IMR-90 (cell line): ENCODE results near the gene ZNF831. TPM values are rescaled to one million over a fixed set of nuclear protein-coding genes. Genes with fewer than 3 reads are reported as not detected.

Experiments used
- ATAC-seq: fragments of 200-7000 bp; cut with Tn5 transposase; 2 replicates; pipeline ENCODE4 v1.9.1; 2020; ENCODE audit warnings: low read depth, mild to moderate bottlenecking, moderate library complexity
- BruUV-seq: library from RNA; stranded (reverse); fragments of 400-500 nt; replicated peaks from 2 replicates; lab custom pipeline; 2021; lab: Mats Ljungman, UMichigan
- CTCF ChIA-PET: fragments of 300-600 bp; formaldehyde crosslinking; extraction: SDS; loops from one replicate; lab custom pipeline; 2021; ENCODE audit warnings: antibody characterized with exemption; lab: Yijun Ruan, JAX
- POLR2A ChIA-PET: fragments of 300-600 bp; sonication (Branson Sonifier 250); formaldehyde crosslinking; loops from one replicate; lab custom pipeline; 2022; ENCODE audit warnings: antibody characterized with exemption; ENCODE audit not compliant: unreplicated experiment; lab: Charles Lee
- DNase-seq: peaks from one replicate; pipeline ENCODE4 v3.0.0; 2013
- H2AFZ ChIP-seq: replicated peaks from 2 replicates; pipeline ENCODE3; 2013; ENCODE audit warnings: low read length, mild to moderate bottlenecking; ENCODE audit not compliant: poor library complexity
- H2AK5ac ChIP-seq: 2 replicates; pipeline ENCODE4 v1.6.1; 2013; ENCODE audit warnings: low read depth, low read length, inconsistent platforms
- H2AK9ac ChIP-seq: replicated peaks from 2 replicates; pipeline ENCODE3; 2013; ENCODE audit warnings: mild to moderate bottlenecking, low read depth, low read length, moderate library complexity; ENCODE audit not compliant: poor library complexity
- H2BK120ac ChIP-seq: 2 replicates; pipeline ENCODE4 v1.6.1; 2013; ENCODE audit warnings: low read depth, low read length, inconsistent platforms
- H2BK15ac ChIP-seq: 3 replicates; pipeline ENCODE4 v1.6.1; 2013; ENCODE audit warnings: low read depth, low read length, inconsistent platforms
- H2BK20ac ChIP-seq: 2 replicates; pipeline ENCODE4 v1.6.1; 2013; ENCODE audit warnings: low read depth, mild to moderate bottlenecking, inconsistent platforms, low read length, moderate library complexity
- H2BK5ac ChIP-seq: 2 replicates; pipeline ENCODE4 v1.6.1; 2013; ENCODE audit warnings: mild to moderate bottlenecking, low read depth, low read length, inconsistent platforms; ENCODE audit not compliant: poor library complexity, severe bottlenecking
- H3K14ac ChIP-seq: replicated peaks from 2 replicates; pipeline ENCODE4 v1.6.1; 2013; ENCODE audit warnings: low read depth, low read length, inconsistent platforms
- H3K18ac ChIP-seq: 2 replicates; pipeline ENCODE4 v1.6.1; 2013; ENCODE audit warnings: low read depth, low read length, control low read depth
- H3K23ac ChIP-seq: 2 replicates; pipeline ENCODE4 v1.6.1; 2013; ENCODE audit warnings: low read depth, low read length, inconsistent platforms
- H3K27ac ChIP-seq: 2 replicates; pipeline ENCODE4 v1.5.1; 2013; ENCODE audit warnings: mild to moderate bottlenecking, control low read depth, low read length; ENCODE audit not compliant: insufficient read depth
- H3K27me3 ChIP-seq: 2 replicates; pipeline ENCODE4 v1.6.1; 2013; ENCODE audit warnings: low read length; ENCODE audit not compliant: control insufficient read depth, insufficient read depth
- H3K36me3 ChIP-seq: 2 replicates; pipeline ENCODE4 v1.6.1; 2013; ENCODE audit warnings: low read length, mixed read lengths; ENCODE audit not compliant: control insufficient read depth, insufficient read depth
- H3K4ac ChIP-seq: 2 replicates; pipeline ENCODE4 v1.6.1; 2013; ENCODE audit warnings: low read depth, low read length, inconsistent platforms
- H3K4me1 ChIP-seq: 2 replicates; pipeline ENCODE4 v1.6.1; 2013; ENCODE audit warnings: low read length, mixed read lengths; ENCODE audit not compliant: control insufficient read depth, insufficient read depth
- H3K4me2 ChIP-seq: 2 replicates; pipeline ENCODE4 v1.6.1; 2013; ENCODE audit warnings: low read depth, mild to moderate bottlenecking, control low read depth, low read length, moderate library complexity
- H3K4me3 ChIP-seq: 2 replicates; pipeline ENCODE4 v1.5.1; 2013; ENCODE audit warnings: low read depth, mild to moderate bottlenecking, control low read depth, low read length, moderate library complexity; ENCODE audit not compliant: insufficient read depth
- H3K56ac ChIP-seq: 2 replicates; pipeline ENCODE4 v1.6.1; 2013; ENCODE audit warnings: low read length, inconsistent platforms; ENCODE audit not compliant: insufficient read depth; ENCODE audit errors: extremely low read depth
- H3K79me1 ChIP-seq, 2 experiments: 2 replicates each; pipeline ENCODE4 v1.6.1; 2013; ENCODE audit warnings: low read length in 2 of 2, inconsistent platforms in 1 of 2, low read depth in 1 of 2
- H3K9ac ChIP-seq: 2 replicates; pipeline ENCODE4 v1.6.1; 2013; ENCODE audit warnings: low read depth, low read length, control low read depth
- H3K9me1 ChIP-seq: 2 replicates; pipeline ENCODE4 v1.6.1; 2013; ENCODE audit warnings: low read length, inconsistent platforms; ENCODE audit not compliant: insufficient read depth
- H3K9me3 ChIP-seq: 2 replicates; pipeline ENCODE4 v1.6.1; 2013; ENCODE audit warnings: low read length; ENCODE audit not compliant: control insufficient read depth, insufficient read depth
- H4K20me1 ChIP-seq: 2 replicates; pipeline ENCODE4 v1.6.1; 2013; ENCODE audit warnings: low read length, inconsistent platforms; ENCODE audit not compliant: insufficient read depth
- H4K5ac ChIP-seq: 2 replicates; pipeline ENCODE4 v1.6.1; 2013; ENCODE audit warnings: mild to moderate bottlenecking, low read depth, low read length, control low read depth
- H4K8ac ChIP-seq, 2 experiments: 2 replicates each; pipeline ENCODE4 v1.6.1; 2013; ENCODE audit warnings: low read depth in 2 of 2, low read length in 2 of 2, control low read depth in 1 of 2, inconsistent platforms in 1 of 2
- H4K91ac ChIP-seq: 2 replicates; pipeline ENCODE4 v1.6.1; 2013; ENCODE audit warnings: low read depth, low read length, inconsistent platforms; ENCODE audit not compliant: insufficient read depth
- CTCF ChIP-seq: conservative IDR thresholded peaks from 2 replicates; pipeline ENCODE4 v1.5.1; 2012; ENCODE audit warnings: mild to moderate bottlenecking, low read depth, low read length, improper control_type of control experiment
- ELK1 ChIP-seq: fragments of 150-350 bp; IDR thresholded peaks from 2 replicates; pipeline ENCODE4 v1.6.1; 2016; ENCODE audit warnings: low read depth, mild to moderate bottlenecking, low read length, moderate library complexity, borderline replicate concordance
- MXI1 ChIP-seq: IDR thresholded peaks from 2 replicates; pipeline ENCODE4 v1.6.1; 2012; ENCODE audit warnings: low read depth, mild to moderate bottlenecking, low read length, moderate library complexity, borderline replicate concordance
- NFE2L2 ChIP-seq: fragments of 150-350 bp; IDR thresholded peaks from 2 replicates; pipeline ENCODE4 v1.6.1; 2016; ENCODE audit warnings: low read depth, mild to moderate bottlenecking, low read length
- POLR2A ChIP-seq: IDR thresholded peaks from 2 replicates; pipeline ENCODE4 v1.6.1; 2012; ENCODE audit warnings: mild to moderate bottlenecking, low read depth, low read length
- RAD21 ChIP-seq: IDR thresholded peaks from 2 replicates; pipeline ENCODE4 v1.6.1; 2012; ENCODE audit warnings: low read length, improper control_type of control experiment
- RCOR1 ChIP-seq: IDR thresholded peaks from 2 replicates; pipeline ENCODE4 v1.6.1; 2012; ENCODE audit warnings: mild to moderate bottlenecking, low read length, improper control_type of control experiment; ENCODE audit not compliant: insufficient replicate concordance
- RFX5 ChIP-seq: IDR thresholded peaks from 2 replicates; pipeline ENCODE4 v1.8.0; 2012; ENCODE audit warnings: low read depth, mild to moderate bottlenecking, low read length, moderate library complexity
- SMC3 ChIP-seq: fragments of 150-350 bp; IDR thresholded peaks from 2 replicates; pipeline ENCODE4 v1.6.1; 2016; ENCODE audit warnings: low read depth, mild to moderate bottlenecking, antibody characterized with exemption, low read length, moderate library complexity
- whole genome bisulfite sequencing, 2 experiments: methylation state at CpG; one replicate each; pipeline versions ENCODE4 v1.1.5 to v1.1.7; 2013; ENCODE audit warnings: missing lambda C conversion rate in 2 of 2; ENCODE audit not compliant: insufficient read length in 1 of 2; ENCODE audit errors: extremely low coverage in 2 of 2; 5-methylcytosine and 5-hydroxymethylcytosine counted together
- dilution Hi-C: fragments of 300-500 bp; cut with HindIII; formaldehyde crosslinking; loops from one replicate; pipeline ENCODE4 v1.14.3; 2018; ENCODE audit warnings: low sequenced_read_pairs; ENCODE audit not compliant: unreplicated experiment
- in situ Hi-C: fragments of 300-500 bp; cut with MboI; formaldehyde crosslinking; loops from 3 replicates; pipeline ENCODE4 v1.14.3; 2019; ENCODE audit warnings: low sequenced_read_pairs, inconsistent platforms, mixed read lengths
- intact Hi-C: fragments of 100-400 bp; cut with micrococcal nuclease; formaldehyde crosslinking; loops from 2 replicates; pipeline ENCODE4 v1.10.0; 2022
- polyA plus RNA-seq, 3 experiments: library from polyadenylated mRNA; depleted of rRNA; stranded (reverse); fragments of >200 nt; gene quantifications; 2 replicates each; pipeline ENCODE4 v1.2.3, GENCODE V29; 2012; ENCODE audit warnings: low replicate concordance in 1 of 3
- total RNA-seq: library from RNA; depleted of rRNA; stranded (reverse); fragments of >200 nt; gene quantifications from 2 replicates; pipeline ENCODE4 v1.2.3, GENCODE V29; 2012

ZNF831 gene
- total and polyA plus RNA-seq, 2 of the 4 experiments (the other 2 are of a cell fraction) = not detected

GRCh38 chr20:59193325-59193724 lies 29.7 kb downstream of the ZNF831 start:
- dilution Hi-C loops = no loop called here
- Histone ChIP-seq H3K36me3 (no peaks in the 10 kb centered on the region), H4K20me1 (no peaks in the 10 kb centered on the region), H3K79me1 (no peaks in the 10 kb centered on the region), H3K4me2 (no peak overlapping the region), H2AK9ac (no peak overlapping the region), H4K91ac (no peak overlapping the region), H3K4me3 (no peak overlapping the region), H3K4me1 (no peaks in the 10 kb centered on the region), H2BK5ac (no peak overlapping the region), H3K14ac (no peak overlapping the region), H2BK15ac (no peak overlapping the region), H3K27ac (no peak overlapping the region), H3K4ac (no peak overlapping the region), H4K5ac (no peak overlapping the region), H2BK120ac (no peak overlapping the region), H2AFZ (no peak overlapping the region), H3K56ac (no peak overlapping the region), H3K18ac (no peak overlapping the region), H4K8ac (no peak overlapping the region), H3K27me3 (no peaks in the 10 kb centered on the region), H3K9me3 (no peaks in the 10 kb centered on the region), H2AK5ac (no peak overlapping the region), H2BK20ac (no peak overlapping the region), H3K9me1 (no peaks in the 10 kb centered on the region), H3K23ac (no peak overlapping the region), H3K9ac (no peak overlapping the region)
- POLR2A ChIA-PET = no interaction called here
- no CpG with 5 or more reads among the region's 7 CpGs for WGBS, 2 experiments
- in situ Hi-C loops = no loop called here
- no peak for DNase-seq
- TF ChIP-seq RFX5 (no peak), RAD21 (no peak), MXI1 (no peak), NFE2L2 (no peak), RCOR1 (no peak), POLR2A (no peak), CTCF (no peak), SMC3 (no peak), ELK1 (no peak)
- CTCF ChIA-PET = no interaction called here
- no peak for ATAC-seq
- intact Hi-C loops = no loop called here
- BruUV-seq = no TSS peak
